ENCODE data around the gene CCT3.

- TF ChIP-seq CTCF (IDR thresholded peaks at IDR 0.05): no peak
- no peak for TF ChIP-seq POLR2A (IDR thresholded peaks at IDR 0.05)
Observed at GRCh38 chr1:156372876-156373275, 34.8 kb upstream of the CCT3 start.

All from tibial nerve (tissue), 3 donors.